Limb (tissue), 2 donors: ENCODE measurements around the gene NEFH.

Source experiments
- DNase-seq, 2 donors: peaks; one replicate each; pipeline ENCODE4 v3.0.0-alpha.2; 2016; ENCODE audit errors: extremely low spot score in 2 of 2

Gene NEFH

DNA sequence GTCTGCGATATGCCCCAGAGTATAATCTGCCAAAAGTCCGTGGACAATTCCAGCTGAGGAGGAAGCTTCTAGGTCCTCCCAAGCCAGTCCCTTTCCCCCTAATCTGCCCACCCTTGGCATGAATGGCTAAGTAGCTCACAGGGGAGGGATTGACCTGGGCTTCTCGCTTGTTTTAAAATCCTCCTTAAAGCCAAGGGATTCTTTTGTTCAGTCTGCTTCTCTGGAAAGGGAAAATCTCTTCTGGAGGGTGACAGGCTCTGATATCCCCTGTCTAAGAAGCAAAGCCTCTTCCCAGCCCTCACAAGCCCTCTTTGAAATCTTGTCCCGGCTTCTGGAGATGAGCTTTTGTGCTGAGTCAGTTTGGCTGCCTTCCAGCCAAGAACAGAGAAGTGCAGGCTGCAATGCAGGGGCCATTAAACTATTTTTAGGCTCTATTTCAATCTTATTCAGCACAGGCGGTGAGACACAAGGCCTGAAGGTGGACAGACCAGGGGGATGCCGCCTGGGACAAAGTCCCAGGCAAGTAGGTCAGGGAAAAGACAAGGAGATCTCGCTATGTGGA is 23.9 kb downstream of the NEFH start:
- peak; percentile 34 to 39 for DNase-seq

DNA sequence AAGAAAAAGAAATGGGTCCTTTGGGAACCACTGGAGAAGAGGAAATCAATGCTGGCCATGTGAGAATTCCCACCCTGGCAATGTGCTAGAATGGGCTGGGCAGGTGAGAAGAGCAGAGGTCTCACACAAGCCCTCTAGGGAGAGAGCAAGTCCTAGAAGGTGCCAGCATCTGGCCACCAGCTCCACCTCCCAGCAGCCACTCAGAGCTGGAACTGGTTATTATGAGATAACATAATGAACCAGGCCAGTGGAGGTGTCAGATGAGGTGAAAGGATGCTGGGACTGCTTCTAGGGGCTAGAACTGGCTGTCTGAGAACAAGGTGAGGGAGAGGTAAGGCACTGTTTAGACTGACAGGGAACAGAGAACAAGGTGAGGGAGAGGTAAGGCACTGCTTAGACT is 29.3 kb downstream of the NEFH start:
- DNase-seq = no peak

DNA sequence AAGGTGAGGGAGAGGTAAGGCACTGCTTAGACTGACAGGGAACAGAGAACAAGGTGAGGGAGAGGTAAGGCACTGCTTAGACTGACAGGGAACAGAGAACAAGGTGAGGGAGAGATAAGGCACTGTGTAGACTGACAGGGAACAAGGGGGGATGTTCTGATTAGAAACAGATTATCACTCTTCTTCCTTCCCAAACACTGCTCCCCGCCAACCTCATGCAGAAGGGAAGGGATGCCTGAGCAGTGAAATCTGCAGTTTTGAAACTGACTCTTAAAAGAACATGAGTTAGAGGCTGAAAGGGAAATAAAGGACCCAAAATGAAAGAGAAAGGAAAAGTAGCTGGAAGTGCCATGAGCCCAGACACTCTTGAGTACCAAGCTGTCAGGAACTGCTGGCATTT is 29.8 kb downstream of the NEFH start:
- no peak for DNase-seq

DNA sequence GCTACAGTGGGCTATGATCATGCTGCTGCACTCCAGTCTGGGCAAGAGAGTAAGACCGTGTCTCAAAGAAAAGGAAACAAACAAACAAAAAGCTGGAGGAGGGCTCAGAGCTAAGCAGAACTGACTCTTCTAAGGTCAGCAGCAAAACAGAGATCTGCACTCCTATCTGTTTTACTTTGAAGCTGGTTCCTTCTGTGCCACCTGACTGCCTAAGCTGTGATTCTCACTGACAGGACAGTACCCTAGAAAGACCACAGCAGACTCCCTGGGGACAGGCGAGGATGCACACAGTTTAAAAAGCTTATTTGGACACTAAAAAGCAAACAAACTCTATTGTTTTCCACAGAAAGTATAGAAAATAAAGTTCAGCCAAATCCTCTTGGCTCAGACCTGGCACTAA is 30.5 kb downstream of the NEFH start:
- no peak for DNase-seq

DNA sequence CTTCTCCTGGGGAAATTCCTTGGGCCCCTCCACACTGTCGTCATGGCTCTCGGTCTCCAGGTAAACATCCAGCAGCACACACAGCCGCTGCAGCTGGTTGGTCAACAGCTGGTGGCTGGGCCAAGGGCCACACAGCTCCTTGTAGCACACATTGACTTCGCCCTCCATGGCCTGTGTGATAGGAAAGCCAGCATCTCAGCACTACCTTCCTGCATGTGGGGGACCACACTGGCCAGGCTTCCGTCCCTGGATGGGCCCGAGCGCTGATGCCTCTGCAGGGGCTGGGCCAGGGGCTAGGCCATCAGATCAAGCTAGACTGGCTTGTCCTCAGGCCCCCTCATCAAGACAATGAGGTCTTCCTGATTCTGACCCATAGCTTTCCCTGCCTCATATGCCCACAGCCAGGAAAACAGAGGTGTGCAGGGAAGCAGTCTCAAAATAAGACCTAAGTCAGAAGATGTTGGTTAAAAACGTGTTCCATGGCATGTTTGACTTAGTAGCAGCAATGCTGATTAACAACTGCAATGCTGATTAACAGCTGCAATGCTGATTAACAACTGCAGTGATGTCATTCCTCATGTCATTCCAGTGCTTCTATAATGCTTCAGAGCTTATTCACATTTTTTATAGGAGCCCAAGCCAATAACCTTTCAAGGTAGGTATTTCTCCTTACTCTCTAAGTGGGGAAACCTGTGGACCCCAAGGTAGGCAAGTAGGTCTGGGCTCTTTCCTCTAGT is 31.3 kb downstream of the NEFH start:
- DNase-seq = no peak

DNA sequence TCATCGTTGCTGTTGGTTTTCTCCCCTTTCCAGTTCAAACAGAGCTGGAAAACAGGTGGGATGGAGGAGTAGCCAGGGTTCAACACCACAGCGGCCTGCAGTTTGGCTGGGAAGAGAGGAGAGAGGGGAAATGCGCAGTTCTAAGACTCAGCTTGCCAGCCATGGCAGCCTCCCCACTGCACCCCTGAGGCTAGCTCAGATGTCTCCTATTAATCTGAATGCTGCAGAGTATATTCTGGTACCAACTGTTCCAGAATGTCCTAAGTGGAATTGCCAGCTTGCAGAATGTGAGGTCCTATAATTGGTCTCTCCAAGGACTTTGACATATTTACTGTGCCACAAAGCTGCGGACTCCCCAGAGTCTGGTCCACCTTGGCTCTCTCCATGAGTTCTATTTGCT is 32.0 kb downstream of the NEFH start:
- DNase-seq = no peak

DNA sequence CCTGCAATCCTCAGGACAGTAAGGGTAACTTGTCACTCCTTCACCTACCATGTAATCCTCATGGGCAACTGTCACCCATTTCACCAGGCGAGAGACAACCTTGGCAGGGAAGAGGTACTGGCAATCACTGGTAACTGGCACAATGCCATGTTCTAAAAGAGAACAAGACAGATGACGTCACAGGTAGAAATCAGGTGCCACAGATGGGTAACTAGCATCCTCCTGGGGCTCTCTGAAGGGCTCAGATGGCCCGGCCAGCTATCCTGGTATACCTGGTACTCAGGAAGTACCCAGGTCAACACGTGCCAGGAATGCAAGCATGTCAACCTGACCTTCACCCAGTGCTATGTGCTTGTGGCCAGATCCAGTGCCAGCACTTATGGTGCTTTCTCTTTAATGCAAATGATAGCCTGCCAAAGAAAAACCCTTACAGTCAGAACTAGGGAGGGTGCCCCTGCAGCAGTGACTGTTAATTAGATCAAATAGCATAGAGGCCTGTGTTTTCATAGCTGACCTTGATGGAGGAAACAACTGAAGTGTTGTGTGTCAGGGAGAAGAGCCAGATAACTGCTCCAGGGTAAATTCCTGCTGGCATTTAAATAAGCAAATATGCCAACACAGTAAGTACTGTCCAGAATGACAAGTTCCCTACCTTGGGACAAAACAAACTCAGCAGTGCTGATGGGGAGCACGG is 37.3 kb downstream of the NEFH start:
- no peak for DNase-seq

DNA sequence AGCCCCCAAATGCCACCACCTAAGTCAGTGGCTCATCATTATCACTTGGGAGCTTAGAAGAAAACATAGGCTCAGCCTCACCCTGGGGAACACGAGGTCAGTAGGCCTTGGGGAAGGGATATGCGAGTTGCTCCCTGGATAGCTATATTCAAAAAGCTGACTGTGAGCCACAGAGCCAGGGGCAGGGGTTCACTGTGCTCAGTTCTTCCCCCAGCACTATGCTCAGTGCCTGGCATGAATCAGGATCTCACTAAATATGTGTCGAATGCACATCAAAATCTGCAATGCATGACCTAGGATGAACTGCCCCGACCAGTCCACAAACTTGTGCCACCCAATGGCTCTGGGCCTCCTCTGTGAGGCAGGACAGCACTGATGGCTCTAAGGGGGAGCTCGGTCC is 38.4 kb downstream of the NEFH start:
- no peak for DNase-seq

DNA sequence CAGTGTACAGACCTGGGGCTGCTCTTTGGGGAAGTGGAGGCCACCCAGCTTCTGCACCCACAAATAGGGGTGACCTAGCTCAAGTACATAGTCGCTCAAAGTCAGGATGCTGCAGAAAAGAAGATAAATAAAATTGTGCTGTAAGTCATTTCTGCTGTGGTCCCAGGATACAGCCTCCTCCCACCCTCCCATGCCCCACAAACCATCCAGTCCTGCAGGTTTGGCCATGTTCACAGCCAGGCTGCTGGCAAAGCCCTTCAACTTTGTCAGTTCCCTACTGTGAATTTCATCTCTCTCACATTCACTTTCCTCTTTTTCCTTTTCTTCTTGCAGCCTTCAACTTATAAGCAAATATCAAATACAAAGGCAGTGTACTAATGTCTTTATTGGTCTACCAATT is 40.0 kb downstream of the NEFH start:
- DNase-seq = no peak

DNA sequence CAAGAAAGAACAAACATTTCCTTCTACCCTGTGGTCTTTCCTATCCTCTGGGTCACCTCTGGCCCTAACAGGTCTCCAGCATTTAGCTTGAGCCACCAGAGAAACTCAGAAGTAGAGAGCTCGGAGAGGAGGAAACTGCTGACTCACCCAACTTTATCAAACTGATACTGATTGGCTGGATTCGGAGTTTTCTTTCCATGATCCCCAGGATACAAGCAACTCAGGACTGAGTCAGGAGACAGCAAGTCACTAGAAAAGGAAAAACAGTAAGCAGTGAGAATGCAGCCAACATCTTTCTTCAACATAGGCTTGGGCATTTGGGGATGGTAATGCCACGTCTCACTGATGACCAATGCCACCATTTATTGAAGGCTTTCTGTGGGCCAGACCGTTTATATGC is 40.8 kb downstream of the NEFH start:
- no peak for DNase-seq

DNA sequence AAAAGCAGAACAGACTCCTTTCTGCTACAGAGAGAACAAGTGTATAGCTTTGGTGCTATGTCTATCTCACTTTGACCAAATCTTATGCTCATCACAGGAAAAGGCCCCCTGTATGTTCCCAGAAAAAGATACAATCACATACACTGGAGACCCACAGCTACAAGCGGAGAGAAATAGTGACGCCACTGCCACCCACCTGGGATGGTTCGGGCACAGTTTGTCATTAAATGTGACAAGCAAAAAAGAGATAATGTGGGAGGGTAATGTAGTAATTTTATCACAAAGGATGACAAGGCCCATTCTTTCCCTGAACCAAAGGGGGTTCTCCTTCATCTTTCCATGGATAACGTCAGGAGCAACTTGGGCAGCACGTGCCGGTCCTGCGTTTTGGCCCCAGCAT is 41.5 kb downstream of the NEFH start:
- no peak for DNase-seq

DNA sequence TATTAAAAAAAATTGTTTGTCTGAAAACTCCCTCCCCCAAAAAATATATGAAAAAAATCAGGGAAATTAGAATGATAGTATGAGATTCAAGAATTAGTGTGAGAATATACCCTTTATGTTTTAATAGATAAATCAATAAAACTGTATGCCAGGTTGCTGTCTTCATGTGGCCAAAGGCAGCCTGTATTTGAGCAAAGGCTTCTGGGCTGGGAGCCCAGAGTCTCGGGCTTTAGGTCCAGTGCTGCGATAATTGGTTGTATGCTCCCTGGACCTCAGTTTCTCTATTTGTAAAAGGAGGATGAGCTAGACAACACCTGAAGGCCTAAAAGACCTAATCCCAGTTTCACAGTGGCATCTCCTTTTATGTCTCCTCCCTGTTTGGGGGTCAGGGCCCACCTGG is 43.7 kb downstream of the NEFH start:
- DNase-seq = no peak

DNA sequence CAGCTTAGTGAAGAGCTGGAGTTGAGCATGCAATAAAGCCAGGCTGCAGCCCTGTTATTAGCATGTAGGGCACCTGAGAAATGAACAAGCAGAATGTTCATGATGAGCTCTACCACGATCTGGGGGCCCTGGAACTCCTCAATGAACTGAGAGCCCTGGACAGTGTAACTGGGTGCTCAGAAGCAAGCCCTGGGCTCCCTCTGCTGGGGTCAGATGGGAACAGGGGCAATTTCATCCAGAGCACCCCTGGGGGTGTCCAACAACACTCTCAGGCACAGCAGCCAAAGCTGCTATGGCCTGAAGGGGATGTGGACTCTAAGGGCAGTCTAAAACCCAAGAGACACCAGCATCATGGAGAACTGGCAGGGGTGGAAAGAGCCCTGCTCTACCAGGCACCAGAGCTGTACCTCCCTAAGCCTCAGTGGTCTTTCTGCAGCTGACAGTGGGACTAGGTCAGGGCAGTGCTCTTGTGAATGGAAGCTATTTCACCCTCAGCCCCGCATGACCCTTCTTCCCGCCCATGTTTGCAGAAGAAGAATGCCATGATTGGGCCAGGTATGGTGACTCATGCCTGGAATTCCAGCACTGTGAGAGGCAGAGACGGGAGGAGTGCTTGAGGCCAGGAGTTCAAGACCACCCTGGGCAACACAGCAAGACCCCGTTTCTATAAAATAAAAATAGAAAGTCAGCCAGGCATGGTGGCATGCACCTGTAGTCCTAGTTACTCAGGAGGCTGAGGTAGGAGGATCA is 44.6 kb downstream of the NEFH start:
- DNase-seq = no peak

DNA sequence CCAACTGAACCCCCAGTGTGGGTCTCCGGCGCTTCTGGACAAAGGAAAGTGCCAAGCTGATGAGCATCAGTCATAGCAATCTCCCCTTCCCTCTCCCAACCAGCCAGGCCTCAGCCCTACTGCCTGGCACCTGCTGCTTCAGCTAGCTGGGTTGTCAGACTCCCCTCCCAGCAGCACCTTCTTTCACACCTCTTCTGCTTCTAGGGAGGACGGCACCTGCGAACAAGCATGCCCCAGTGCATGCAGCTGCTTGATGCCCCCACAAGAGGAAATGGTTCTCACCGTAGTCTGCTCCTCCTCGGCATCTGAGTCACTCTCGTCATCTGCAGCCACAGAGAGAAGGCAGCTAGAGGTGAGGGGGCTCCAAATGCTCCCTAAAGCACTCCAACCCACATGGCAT is 48.1 kb downstream of the NEFH start:
- no peak for DNase-seq

DNA sequence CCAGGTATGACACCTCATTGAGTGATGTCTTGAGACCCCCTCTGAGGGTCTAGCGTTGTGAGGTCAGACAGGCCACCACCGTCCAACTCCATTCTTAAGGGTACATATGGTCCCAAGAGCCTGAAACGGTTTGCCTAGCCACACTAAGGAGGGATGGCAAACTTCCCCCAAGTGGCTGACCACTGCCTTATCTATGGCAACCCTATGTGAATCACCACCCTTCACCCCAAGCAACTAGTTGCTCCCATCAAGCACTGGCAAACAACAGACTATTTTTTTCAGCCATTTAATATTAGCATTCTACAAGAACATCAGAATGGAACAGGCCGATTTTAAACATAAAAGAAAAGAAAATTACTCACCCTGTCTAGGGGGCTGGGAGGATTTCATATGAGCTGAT is 50.7 kb downstream of the NEFH start:
- DNase-seq = no peak

DNA sequence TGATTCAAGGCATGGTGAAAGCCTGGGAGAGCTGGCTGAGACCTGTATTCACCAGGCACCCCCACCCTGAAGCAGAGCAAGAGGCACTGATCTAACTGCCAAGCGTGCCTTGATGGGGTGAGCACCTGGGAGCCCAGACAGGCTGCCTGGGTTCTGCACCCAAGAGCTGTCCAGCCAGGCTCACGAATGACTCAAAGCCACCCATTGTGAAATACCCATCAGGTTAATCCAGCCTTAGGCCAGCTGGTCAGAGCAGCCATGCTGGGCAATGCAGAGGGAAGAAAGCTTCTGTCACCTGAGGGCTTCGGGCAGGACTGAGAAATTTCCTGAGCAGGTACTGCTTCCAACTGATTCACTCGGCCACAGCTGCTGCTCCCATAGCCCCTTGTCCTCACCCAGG is 51.4 kb downstream of the NEFH start:
- DNase-seq = no peak

DNA sequence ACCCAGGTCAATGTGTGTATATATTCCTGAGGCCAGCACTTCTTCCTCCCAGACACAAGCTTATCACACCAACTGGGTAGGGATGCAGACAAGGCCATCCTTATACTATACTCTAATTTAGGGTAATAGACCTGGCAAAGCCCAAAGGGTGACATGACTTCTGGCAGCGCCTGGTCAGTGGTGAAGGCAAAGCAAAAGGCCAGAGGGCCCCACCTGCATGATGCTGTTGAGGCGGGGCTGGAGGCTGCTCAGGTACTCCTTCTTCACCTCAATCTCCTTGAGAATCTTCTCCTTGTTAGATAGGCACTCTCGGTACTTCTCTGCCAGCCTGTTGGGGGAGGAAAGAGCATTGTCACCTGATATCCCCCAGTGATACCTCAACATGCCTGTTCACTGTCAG is 56.4 kb downstream of the NEFH start:
- no peak for DNase-seq

DNA sequence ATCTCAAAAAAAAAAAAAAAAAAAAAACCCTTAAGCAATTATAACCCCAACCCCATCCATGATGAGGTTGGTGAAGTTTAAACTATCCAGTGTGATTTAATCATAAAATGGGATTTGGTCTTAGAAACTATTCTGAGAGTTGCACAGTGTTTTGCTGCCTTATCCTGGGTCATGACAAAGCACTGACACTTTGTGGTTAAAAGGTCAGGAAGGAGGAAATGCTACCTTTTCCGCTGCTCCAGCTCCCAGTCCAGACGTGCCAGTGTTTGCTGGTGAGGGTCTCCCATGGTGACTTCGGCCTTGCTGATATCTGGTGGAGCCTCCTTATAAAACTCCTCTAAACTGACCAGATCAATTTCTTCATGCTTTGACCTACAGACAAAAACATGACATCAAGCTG is 59.1 kb downstream of the NEFH start:
- no peak for DNase-seq
